ENCODE data around the gene ZNF316.
"Not testable (repeated sequence)": the region's sequence is repeated elsewhere in the genome, so short reads cannot be mapped to it uniquely, and the experiment has no call there.

Gene ZNF316

DNA sequence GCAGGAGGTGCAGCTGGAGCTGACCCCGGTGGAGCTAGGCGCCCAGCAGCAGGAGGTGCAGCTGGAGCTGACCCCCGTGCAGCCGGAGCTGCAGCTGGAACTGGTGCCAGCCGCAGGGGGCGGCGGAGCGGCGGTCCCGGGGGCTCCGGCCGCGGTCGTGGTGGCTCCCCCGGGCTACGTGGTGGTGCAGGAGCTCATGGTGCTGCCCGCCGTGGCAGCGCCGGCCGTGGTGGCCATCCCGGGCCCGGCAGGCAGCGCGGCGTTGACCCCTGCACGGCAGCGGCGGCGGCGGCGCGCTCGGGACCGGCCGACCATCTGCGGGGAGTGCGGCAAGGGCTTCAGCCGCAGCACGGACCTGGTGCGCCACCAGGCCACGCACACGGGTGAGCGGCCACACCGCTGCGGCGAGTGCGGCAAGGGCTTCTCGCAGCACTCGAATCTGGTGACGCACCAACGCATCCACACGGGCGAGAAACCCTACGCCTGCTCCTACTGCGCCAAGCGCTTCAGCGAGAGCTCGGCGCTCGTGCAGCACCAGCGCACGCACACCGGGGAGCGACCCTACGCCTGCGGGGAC, 14.9 kb upstream of the ZNF316 start:
- DNase-seq: no peak

DNA sequence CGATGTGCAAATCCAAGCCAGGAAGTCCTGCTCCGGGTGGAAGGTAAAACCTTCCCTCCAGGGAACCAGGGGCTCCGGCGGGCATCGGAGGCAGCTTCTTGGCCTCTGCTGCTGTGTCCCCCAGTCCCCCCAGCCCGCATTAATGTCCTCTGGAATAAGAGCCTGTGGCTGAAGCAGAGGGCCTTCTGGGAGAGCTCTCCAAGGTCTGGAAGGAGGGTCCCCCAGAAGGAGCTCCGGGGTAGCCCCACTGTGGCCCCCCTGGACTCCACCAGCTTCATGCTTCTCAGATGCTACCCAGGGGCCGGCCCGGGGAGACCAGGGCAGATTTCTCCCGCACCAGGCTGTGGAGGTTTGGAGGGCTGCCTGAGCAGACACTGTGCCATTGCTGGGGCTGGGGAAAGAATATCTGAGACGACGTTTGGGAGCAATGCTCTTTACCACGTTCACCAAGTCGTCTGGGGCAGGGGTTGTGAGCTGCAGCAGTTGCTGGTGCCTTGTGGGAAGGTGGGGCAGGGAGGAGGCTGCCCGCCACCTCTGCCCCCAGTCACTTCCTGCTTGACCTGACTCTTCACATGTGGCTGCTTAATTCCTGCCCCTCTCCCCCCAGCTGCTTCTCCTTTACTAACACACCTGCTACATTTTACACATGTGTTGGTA, 13.4 kb upstream of the ZNF316 start:
- DNase-seq: peak; percentile 11

DNA sequence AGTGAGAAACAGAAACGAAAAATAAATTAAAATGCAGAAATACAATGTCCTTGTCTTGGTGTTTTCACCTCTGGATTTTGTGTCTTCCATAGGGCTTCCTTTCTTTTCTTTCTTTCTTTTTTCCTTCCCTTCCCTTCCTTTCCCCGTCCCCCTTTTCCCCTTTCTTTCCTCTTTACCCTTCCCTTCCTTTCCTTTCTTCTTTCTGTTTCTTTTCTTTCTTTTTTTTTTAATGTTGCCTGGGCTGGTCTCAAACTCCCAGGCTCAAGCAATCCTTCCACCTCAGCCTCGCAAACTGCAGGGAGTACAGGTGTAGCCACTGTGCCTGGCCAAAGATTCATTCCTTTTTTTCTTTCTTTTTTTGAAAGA, 12.9 kb upstream of the ZNF316 start:
- DNase-seq: no peak

DNA sequence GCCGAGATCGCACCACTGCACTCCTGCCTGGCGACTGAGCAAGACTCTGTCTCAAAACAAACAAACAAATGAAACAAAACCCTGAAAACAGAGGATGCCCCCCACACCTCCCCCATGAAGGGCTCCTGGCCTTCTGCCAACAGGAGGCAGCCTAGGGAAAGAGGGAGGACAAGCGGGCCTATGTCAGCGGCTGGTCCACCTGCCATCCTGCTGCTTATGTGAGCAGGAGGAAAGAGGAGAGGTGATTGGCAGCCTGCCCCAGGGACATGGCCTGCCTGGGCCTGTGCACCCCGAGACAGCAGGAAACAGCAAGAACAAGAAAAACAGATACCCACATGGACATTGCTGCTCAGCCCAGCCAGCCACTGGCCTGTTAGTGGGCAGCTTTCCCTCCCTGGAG, 9.1 kb upstream of the ZNF316 start:
- no peak for DNase-seq

DNA sequence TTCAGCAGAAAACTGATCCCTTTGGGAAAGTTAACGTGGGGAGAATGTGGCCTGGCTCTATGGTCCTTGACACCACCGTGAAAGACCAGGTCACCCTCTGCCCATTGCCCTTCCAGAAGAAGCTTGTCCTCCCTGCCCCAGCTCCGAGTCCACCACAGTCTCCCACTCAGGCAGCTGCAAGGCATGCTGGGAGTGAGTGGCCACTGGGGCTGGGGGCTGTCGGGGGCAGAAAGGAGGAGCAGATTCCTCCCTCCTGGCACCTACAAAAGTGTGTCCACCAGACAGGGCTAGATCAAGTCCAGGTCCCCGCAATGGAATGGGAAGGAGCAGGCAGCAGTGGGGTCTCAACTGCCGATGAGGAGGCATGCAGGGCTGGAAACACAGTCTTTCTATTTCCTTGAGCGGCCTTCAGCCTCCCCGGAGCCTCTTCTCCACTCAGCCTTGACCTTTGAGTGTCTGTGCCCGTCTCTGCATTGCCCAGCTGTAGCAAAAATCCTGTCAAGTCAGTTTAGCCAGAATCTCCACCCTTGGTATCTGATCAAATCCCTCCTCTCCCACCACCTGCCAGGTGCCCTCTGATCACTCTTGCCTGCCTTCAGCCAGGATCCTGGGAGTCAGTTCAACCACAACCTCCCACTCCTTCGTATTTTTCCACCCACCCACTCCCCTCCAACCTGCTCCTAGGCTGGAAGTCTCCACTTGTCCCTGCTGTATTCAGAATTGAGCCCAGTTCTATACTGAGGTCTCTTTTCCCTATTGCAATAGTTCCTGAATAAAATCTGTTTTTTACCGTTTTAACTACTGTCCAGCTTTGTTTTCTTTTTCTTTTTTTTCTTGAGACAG, 6.9 kb upstream of the ZNF316 start:
- DNase-seq: no peak

DNA sequence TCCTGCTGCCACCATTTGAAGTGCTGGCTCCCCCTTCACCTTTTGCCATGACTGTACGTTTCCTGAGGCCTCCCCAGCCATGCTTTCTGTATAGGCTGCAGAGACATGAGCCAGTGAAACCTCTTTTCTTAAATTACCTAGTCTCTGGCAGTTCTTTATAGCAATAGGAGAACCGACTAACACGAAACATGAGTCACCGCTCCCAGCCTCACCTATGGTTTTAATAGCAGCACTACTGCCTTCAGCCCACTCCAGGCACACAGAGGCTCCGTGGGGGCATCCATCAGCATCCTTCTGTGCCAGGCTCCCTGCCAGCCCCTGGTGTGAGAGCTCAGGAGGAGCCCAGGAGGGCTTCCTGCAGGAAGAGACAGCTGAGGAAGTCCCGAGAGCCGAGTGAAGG, 5.5 kb upstream of the ZNF316 start:
- DNase-seq: no peak

DNA sequence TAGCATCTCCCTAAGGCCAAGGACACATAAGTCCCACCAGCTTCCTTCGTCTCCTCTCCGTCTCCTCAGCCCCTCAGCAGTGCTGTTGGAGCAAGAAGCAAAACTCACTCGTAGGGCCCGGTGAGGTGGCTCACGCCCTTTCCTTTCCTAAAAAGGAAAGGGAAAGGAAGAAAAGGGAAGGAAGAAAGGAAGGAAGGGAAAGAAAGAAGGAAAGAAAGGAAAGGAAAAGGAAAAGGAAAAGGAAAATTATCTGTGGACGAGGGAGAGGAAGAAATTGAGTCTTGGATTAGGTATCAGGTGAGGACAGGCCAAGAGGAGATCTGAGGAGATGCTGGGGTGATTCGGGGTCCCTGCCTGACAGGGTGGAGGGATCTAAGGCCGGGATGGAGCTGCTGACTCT, 3.1 kb upstream of the ZNF316 start:
- DNase-seq: no peak

DNA sequence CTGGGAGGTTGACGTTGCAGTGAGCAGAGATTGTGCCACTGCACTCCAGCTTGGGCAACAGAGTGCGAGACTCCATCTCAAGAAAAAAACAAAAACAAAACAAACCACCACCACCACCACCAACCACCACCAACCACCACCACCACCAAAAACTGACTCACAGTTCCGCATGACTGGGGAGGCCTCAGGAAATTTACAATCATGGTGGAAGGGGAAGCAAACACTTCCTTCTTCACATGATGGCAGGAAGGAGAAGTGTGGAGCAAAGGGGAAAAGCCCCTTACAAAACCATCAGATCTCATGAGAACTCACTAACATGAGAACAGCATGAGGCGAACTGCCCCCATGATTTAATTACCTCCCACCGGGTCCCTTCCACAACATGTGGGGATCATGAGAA, 2.1 kb upstream of the ZNF316 start:
- DNase-seq: not testable (repeated sequence)

DNA sequence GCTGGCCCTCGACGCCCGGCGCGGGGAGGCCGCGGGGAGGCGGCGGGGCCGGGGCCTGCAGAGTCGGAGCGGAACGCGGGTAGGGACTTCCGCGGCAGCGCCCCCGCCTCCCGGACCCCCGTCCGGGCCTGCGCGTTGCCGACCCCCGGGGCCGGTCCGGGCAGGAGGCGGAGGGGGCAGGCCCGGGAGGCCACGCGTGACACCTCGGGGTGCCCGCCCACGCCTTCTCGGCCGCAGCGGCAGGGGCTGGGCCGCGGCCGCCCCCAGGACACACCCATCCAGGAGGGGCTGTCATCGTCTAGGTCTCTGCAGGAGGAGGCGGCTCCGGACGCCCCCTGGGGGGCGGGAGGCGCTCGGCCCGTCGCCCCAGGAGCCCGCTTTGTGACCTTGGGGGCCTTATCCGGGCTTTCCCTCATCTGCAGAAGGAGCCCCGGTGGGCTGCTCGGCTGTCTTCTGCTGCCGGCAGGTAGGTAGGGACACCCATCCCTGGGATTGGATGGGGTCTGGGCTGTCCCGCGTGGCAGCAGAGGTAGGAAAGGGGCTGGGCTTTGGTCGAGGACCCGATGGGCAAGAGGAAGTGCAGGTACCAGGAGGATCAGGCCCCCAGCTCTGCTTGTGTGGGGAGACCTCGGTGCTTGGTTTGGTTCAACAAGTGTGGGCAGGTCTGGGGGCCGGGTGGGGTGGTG, 569 bp downstream of the ZNF316 start:
- peak; percentile 68 for DNase-seq

DNA sequence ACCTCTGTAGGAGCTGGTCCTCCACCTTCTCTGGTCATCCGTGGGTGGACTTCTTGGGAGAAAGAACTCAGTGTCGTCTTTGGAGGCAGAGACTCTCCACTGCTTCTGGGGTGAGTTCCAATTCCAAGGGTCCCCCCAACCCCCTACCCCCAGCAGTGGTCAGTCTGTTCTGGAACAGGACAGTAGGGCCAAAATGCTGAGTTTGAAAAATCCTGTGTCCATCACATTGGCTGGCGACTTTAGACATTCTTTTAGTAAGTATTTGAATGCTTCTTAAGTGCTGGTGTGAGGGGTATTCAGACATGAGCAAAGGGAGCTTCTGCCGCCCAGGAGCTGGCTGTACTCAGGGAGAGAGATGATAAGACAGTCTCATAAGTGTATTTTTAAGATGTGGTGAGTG, 1.9 kb downstream of the ZNF316 start:
- DNase-seq: no peak

DNA sequence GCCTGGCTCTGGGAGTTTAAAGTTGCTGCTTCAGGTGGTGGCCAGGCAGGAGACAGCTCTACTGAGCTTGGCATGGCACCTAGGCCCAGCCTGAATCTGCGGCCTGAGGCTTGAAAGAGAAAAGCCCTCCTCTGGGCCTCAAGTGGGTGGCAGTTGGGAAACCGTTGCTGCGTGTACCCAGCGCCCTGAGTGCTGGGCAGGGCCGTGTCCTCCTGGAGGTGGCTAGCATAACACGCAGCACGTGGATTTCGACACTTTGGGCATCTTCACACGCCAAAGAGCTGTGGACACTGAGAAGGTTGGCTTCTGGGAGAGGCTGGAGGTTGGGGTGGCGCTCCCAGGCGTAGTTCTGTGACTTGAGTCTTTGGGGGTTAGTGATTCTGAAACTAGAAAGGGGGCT, 2.5 kb downstream of the ZNF316 start:
- no peak for DNase-seq

DNA sequence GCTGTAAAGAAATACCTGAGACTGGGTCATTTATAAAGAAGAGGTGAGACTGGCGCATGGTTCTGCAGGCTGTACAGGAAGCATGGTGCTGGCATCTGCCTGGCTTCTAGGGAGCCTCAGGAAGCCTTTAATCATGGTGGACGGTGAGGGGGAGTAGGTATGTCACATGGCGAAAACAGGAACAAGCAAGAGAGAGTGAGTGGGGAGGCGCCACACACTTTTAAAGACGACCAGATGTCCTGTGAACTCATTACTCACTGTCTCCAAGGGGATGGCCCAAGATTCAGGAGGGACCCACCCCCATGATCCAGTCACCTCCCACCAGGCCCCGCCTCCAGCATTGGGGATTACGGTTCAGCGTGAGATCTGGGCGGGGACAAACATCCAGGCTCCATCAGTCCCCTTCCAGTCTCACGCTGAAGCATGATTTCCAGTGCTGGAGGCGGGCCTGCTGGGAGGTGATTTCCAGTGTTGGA, 3.2 kb downstream of the ZNF316 start:
- peak; percentile 12 for DNase-seq

DNA sequence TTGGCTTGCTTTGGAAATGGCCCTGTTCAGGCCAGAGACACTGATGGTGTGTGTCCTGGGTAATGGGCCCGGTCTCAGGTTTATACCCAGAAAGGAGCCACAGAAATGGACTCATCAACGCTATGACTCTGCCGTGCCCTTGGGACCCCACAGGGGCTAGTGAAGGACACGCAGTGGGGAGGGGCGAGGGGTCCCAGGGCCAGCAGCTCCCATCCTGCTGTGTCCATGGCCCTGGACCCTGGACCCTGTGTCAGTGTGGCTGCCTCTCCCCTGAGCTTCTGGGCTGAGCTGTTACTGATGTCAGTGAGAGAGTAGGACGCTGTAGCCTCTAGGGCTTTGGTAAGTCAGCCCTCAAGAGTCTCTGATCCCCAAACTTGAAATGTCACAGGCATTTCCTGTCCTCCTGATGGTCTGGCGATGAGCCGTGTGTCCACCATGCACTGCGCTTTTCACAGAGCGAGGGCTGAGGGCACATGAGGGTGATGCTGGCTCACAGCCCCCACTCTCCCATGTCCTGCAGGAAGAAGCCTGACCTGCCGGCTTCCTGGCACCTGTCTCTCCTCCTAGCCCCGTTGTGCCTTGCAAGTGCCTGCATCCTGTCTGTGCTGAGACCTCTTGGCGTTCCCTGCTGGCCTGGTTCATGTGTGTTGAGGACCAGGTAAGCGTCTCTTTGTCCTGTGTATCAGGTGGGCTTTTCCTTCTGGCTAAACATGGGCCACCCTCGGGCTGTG, 4.4 kb downstream of the ZNF316 start:
- DNase-seq: no peak

DNA sequence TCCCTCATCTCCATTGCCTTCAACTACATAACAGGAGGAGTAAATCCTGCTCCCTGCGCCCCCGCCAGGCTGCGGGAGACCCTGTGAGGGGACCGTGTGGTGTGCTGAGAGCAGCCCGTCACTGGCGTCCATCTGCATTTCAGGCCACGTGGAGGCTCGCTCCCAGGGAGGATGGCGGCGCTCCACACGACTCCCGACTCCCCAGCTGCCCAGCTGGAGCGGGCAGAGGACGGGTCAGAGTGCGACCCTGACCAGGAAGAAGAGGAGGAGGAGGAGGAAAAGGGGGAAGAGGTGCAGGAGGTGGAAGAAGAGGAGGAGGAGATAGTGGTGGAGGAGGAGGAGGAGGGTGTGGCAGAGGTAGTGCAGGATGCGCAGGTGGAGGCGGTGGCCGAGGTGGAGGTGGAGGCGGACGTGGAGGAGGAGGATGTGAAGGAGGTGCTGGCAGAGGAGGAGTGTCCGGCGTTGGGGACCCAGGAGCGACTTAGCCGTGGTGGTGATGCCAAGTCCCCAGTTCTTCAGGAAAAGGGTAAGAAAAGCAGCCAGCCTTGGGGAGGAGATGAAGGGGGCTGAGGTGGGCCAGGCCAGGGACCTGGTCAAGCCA, 5.2 kb downstream of the ZNF316 start:
- DNase-seq: no peak

DNA sequence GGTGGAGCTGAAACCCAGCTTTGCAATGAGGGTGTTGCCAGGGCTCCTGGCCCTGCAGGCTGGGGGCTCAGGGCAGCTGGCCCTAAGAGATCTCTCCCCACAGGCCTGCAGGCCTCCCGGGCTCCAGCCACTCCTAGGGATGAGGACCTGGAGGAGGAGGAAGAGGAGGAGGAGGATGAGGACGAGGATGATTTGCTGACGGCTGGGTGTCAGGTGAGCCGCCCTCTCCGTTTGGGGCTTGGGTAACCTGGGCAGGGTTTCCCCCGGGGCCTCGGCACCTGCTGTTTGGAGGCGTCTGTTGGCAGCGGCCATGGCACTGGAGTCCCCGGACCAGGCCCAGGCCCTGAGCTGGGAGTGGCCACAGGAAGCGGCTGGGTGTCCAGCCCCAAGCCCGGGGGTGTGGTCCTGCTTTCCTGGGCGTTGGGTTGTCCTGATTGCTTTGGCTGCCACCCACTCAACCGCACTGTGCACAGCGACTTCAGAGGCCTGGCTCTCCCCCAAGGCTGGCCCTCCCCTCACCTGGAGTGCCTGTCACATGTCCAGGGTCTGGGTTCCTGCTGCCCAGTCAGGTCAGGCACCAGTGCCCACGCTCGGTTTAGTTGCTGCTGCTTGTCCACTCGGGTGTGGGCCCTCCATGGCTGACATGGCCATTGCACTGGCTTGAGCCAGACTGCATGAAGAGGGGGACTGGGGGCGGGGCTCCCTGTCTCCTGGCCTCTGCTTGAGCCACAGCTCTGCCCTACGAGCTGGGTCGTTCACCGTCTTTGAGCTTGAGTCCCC, 5.9 kb downstream of the ZNF316 start:
- DNase-seq: no peak

DNA sequence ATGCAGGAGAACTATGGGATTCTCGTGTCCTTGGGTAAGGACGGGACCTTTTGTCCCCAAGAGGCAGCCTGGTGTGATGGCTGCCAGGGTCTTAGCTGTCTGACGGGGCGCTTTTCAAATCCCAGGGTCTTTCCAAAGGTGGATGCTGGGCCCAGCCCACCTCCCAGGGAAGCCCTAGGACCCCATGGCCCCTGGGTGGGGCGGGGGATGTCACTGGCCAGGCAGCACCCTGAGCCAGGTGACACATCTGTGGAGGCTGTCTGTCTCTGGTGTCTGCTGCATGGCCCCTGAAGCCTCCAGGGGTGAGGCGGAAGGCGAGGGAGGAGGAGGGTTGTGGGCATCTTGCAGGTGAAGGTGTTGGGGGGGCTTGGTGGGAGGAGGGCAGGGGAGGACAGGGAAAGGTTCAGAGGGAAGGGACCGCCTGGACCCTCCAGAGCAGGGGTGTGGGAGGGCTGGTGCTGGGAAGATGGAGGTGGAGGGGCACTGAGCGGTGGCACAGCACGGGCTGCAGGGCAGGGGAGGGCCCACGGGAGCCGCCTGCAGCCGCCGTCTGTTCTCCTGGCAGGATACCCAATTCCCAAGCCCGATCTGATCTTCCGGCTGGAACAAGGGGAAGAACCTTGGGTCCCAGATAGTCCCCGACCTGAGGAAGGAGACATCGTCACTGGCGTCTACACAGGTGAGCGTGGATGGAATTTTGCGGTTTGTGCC, 7.0 kb downstream of the ZNF316 start:
- no peak for DNase-seq

DNA sequence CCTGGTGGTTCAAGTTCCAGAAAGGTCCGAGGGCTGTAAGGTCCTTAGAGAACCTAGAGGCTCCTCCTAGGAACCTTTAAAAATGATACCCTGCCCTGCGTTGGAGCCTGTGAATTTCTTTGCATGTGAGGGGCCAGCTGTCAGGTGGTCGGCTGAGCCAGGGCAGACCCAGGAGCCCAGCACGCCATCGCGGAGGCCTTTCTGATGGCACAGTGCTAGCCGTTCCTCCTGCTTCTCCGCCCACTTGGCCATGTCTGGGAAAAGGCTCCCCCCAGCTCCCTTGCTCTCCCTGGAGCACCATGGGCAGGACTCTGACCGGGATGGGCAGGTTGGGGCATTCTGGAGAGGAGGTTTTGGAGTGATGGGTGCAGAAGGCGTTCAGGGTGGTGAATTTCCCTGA, 7.6 kb downstream of the ZNF316 start:
- no peak for DNase-seq

DNA sequence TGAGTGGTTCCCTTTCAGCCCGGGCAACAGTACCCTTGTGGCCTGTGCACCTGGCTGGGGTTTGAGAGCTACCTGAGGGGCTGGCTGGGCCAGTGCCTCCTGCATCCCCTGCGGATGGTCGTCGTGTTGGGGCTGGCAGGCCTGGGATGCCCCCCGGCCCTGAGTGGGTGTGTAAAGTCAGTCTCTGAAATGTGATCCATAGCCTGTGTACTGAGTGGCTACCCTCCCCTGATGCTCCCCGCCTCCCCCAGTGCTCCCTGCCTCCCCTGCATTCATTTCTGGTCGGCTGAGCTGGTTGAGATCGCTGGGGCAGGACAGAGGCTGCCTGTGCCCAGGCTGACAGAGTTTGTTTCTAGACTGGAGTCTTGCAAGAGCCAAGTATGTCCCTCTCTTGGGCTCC, 9.3 kb downstream of the ZNF316 start:
- no peak for DNase-seq

DNA sequence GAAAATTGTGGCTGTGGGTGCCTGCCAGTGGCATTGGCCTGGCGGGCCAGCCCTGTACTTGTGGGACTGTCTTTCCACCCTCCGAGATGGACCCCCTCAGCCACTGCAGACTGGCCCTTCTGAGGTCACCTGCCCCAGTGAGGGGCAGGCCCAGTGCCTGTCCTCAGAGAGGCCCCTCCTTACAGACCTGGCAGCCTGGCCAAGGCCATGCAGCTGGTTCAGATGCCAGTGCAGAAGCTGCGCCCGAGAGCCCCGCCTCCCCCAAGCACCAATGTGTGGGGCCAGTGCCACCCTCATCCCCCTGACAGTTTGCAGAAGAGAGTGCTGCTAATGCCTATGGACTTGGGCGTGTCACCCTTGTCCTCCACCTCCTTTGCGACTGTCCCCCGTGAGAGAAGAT, 10.0 kb downstream of the ZNF316 start:
- no peak for DNase-seq

DNA sequence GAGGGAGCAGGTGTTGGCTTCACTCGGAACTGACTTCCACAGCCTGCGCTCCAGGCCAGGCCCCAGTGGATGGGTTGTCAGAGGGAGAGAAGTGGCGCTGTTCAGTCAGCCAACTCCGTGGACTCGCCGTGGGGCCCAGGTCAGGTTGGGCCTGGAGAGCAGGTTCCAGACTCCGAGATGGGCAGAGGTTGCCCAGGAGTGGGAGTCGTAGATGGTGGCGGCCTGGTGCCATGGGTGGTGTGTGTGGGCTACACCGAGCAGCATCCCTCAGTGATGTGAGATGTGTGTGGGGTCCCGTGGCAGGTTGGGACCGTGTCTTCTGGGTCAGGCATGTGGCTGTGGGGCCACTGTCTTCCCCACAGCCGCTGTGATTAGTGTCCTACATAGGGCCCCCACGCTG, 10.4 kb downstream of the ZNF316 start:
- DNase-seq: no peak
